AG09309 (cell line): ENCODE results near the gene PKIB.

Experiments used
- DNase-seq: peaks from one replicate; pipeline ENCODE4 v3.0.0-alpha.2; 2010; ENCODE audit warnings: low read depth
- H3K4me3 ChIP-seq: 2 replicates; pipeline ENCODE4 v1.5.1; 2011; ENCODE audit warnings: mild to moderate bottlenecking, low read depth, low read length, moderate library complexity; ENCODE audit not compliant: control insufficient read depth
- CTCF ChIP-seq: IDR thresholded peaks from 2 replicates; pipeline ENCODE4 v1.5.1; 2011; ENCODE audit warnings: mild to moderate bottlenecking, low read depth, low read length, inconsistent platforms; ENCODE audit not compliant: insufficient read depth, control insufficient read depth; ENCODE audit errors: missing control alignments

Gene PKIB

GRCh38 chr6:122609881-122610689 lies at the start of gene PKIB:
Gene PKIB (plus strand): TSS chr6:122610405. CDS start chr6:122717795, 107,390 bp downstream.
- peak; percentile 11 for TF ChIP-seq CTCF
- H3K4me3 ChIP-seq, result peak within 1 kb of the TSS; percentile 44
- no peak for DNase-seq

- H3K4me3 ChIP-seq, result no peak overlapping the region
- TF ChIP-seq CTCF, result no peak
- DNase-seq, result no peak
These were observed 46.7 kb upstream of the PKIB start for GRCh38 chr6:122563364-122564052.

- no peak for DNase-seq
- no peak overlapping the region for H3K4me3 ChIP-seq
- no peak for TF ChIP-seq CTCF
These were observed 46.0 kb upstream of the PKIB start for GRCh38 chr6:122564230-122564629.

- no peak overlapping the region for H3K4me3 ChIP-seq
- DNase-seq, result no peak
- TF ChIP-seq CTCF, result no peak
These were observed 44.5 kb upstream of the PKIB start for GRCh38 chr6:122565708-122566107.

GRCh38 chr6:122567034-122567433 lies 43.2 kb upstream of the PKIB start:
- no peak for DNase-seq
- no peak for TF ChIP-seq CTCF
- no peak overlapping the region for H3K4me3 ChIP-seq

GRCh38 chr6:122568350-122568749 lies 41.9 kb upstream of the PKIB start:
- DNase-seq, result no peak

More at GRCh38 chr6:122568350-122568749, 41.9 kb upstream of the PKIB start:
- no peak overlapping the region for H3K4me3 ChIP-seq
- TF ChIP-seq CTCF, result no peak
